Hepatocyte (in vitro differentiated cells): ENCODE results near the gene SBNO2.

Experiments used
- EZH2 ChIP-seq: fragments of 200-600 bp; sonication (generic); IDR thresholded peaks from 2 replicates; pipeline ENCODE4 v1.6.1; 2016; ENCODE audit warnings: antibody characterized with exemption, mild to moderate bottlenecking, borderline replicate concordance
- EZH2phosphoT487 ChIP-seq: fragments of 200-600 bp; sonication (generic); IDR thresholded peaks from one replicate; pipeline ENCODE4 v1.6.1; 2018; ENCODE audit warnings: antibody characterized with exemption, mild to moderate bottlenecking, low read depth, moderate library complexity; ENCODE audit not compliant: unreplicated experiment, severe bottlenecking
- TF ChIP-seq, protein P1 (sequence below): fragments of 200-600 bp; sonication (generic); IDR thresholded peaks from 2 replicates; pipeline ENCODE4 v1.5.1; 2016; ENCODE audit warnings: antibody characterized with exemption, mild to moderate bottlenecking; ENCODE audit not compliant: poor library complexity

DNA sequence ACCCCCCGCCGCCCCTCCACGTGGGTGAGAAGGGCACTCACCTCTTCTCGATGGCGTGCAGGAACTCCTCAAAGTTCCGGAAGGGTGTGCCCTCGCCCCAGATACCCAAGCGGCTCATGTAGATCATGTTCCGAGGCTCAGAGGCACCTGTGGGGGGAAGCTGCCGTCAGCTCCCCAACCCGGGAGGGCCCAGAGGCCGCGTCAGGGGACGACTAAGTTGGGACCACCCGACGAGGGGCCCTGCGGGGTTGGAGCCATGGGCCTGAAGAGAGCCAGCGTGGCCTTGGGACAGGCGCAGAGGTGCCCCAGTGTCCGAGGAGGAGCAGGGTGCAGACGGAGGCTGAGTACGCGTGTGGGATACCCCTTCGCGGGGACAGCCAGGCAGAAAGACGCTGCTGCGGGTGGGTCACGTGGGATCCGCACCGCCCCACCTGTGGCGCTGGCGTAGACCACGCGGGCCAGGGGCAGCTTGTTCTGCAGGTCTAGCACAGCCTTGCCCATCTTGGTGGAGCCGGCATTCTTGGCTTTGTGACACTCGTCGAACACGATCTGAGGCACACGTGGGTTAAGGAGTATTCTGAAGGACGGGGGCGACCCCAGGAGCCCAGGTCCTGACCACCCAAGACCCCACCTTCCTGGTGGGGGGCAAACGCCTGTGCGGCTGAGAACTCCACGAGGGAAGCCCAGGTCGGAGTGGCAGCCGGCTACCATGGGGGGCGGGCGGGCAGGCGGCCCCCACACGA is 54.4 kb downstream of the SBNO2 start:
- TF ChIP-seq, protein P1, sequence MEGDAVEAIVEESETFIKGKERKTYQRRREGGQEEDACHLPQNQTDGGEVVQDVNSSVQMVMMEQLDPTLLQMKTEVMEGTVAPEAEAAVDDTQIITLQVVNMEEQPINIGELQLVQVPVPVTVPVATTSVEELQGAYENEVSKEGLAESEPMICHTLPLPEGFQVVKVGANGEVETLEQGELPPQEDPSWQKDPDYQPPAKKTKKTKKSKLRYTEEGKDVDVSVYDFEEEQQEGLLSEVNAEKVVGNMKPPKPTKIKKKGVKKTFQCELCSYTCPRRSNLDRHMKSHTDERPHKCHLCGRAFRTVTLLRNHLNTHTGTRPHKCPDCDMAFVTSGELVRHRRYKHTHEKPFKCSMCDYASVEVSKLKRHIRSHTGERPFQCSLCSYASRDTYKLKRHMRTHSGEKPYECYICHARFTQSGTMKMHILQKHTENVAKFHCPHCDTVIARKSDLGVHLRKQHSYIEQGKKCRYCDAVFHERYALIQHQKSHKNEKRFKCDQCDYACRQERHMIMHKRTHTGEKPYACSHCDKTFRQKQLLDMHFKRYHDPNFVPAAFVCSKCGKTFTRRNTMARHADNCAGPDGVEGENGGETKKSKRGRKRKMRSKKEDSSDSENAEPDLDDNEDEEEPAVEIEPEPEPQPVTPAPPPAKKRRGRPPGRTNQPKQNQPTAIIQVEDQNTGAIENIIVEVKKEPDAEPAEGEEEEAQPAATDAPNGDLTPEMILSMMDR, result no peak
- TF ChIP-seq EZH2phosphoT487, result no peak
- TF ChIP-seq EZH2, result no peak
